OCI-LY1 (cell line): ENCODE data around the gene GLG1.

Experiments
- CTCF ChIP-seq: fragments of 200-600 bp; sonication (generic), shearing (Covaris generic); IDR thresholded peaks from 2 replicates; pipeline ENCODE4 v1.5.1; 2017; ENCODE audit warnings: mild to moderate bottlenecking, antibody characterized with exemption, low read length, moderate library complexity, mixed read lengths
- EZH2 ChIP-seq: fragments of 200-600 bp; sonication (generic), shearing (Covaris generic); IDR thresholded peaks from 2 replicates; pipeline ENCODE4 v1.8.0; 2017; ENCODE audit warnings: borderline replicate concordance, mixed run types, mild to moderate bottlenecking, antibody characterized with exemption, low read length, moderate library complexity, mixed read lengths

GRCh38 chr16:74455213-74455612 lies 151.7 kb downstream of the GLG1 start:
- TF ChIP-seq CTCF: no peak
- no peak for TF ChIP-seq EZH2
